H1 (cell line): ENCODE measurements around the gene NSUN4. TPM values are rescaled to one million over a fixed set of nuclear protein-coding genes. Genes with fewer than 3 reads are reported as not detected.
"Not testable (repeated sequence)": the region's sequence is repeated elsewhere in the genome, so short reads cannot be mapped to it uniquely, and the experiment has no call there.

ENCODE experiments used
- CTCF ChIA-PET: fragments of 300-600 bp; sonication (Branson Sonifier 250); formaldehyde crosslinking; loops from one replicate; lab custom pipeline; 2021; ENCODE audit not compliant: partially characterized antibody; lab: Charles Lee
- POLR2A ChIA-PET: fragments of 300-600 bp; sonication (Branson Sonifier 250); formaldehyde crosslinking; loops from one replicate; lab custom pipeline; 2021; ENCODE audit warnings: inconsistent platforms; ENCODE audit not compliant: partially characterized antibody; lab: Charles Lee
- DNase-seq, 2 experiments: peaks; one replicate each; pipeline versions ENCODE4 v3.0.0 to v3.0.0-alpha.2; 2010 to 2022; ENCODE audit warnings: low spot score in 2 of 2, low read depth in 1 of 2, mixed read lengths in 1 of 2
- FAIRE-seq: peaks from 2 replicates; lab custom pipeline; 2011; peaks lifted over from hg19 to GRCh38; lab: Jason Lieb, UNC
- H2AFZ ChIP-seq: 2 replicates; pipeline ENCODE4 v1.8.1; 2012; ENCODE audit warnings: low read length, inconsistent platforms
- H2AK5ac ChIP-seq: 2 replicates; pipeline ENCODE4 v1.6.1; 2013; ENCODE audit warnings: low read depth, low read length
- H2BK120ac ChIP-seq: replicated peaks from 2 replicates; pipeline ENCODE3; 2013; ENCODE audit warnings: low read depth, low read length, inconsistent platforms
- H2BK12ac ChIP-seq: 2 replicates; pipeline ENCODE4 v1.6.1; 2013; ENCODE audit warnings: low read depth, low read length
- H2BK15ac ChIP-seq: 2 replicates; pipeline ENCODE4 v1.6.1; 2013; ENCODE audit warnings: low read length
- H2BK20ac ChIP-seq: 2 replicates; pipeline ENCODE4 v1.6.1; 2013; ENCODE audit warnings: low read length
- H2BK5ac ChIP-seq: 2 replicates; pipeline ENCODE4 v1.6.1; 2013; ENCODE audit warnings: low read depth, low read length
- H3K14ac ChIP-seq: 2 replicates; pipeline ENCODE4 v1.6.1; 2013; ENCODE audit warnings: inconsistent platforms; ENCODE audit not compliant: insufficient read length
- H3K18ac ChIP-seq: 2 replicates; pipeline ENCODE4 v1.6.1; 2013; ENCODE audit warnings: low read length; ENCODE audit errors: extremely low read depth
- H3K23ac ChIP-seq: 2 replicates; pipeline ENCODE4 v1.6.1; 2013; ENCODE audit warnings: inconsistent platforms; ENCODE audit not compliant: insufficient read length
- H3K23me2 ChIP-seq: 2 replicates; pipeline ENCODE4 v1.6.1; 2013; ENCODE audit warnings: low read depth, low read length
- H3K27ac ChIP-seq: 2 replicates; pipeline ENCODE4 v1.6.1; 2011; ENCODE audit warnings: low read depth, low read length, inconsistent platforms
- H3K27me3 ChIP-seq, 4 experiments: replicated peaks in 1 of 4; 1 replicate in 1 of 4; 2 replicates in 3 of 4; pipeline versions ENCODE4 v1.6.1 to v1.8.1; 2011 to 2013; ENCODE audit warnings: low read length in 3 of 4, mild to moderate bottlenecking in 3 of 4, inconsistent platforms in 2 of 4, mixed read lengths in 2 of 4, moderate library complexity in 1 of 4; ENCODE audit not compliant: control insufficient read depth in 3 of 4, insufficient read depth in 3 of 4; ENCODE audit errors: extremely low read depth in 1 of 4
- H3K36me3 ChIP-seq, 4 experiments: 2 replicates each; pipeline versions ENCODE4 v1.6.1 to v1.8.1; 2011 to 2013; ENCODE audit warnings: mild to moderate bottlenecking in 4 of 4, low read length in 3 of 4, moderate library complexity in 2 of 4, control low read depth in 1 of 4, inconsistent platforms in 1 of 4; ENCODE audit not compliant: insufficient read depth in 4 of 4, control insufficient read depth in 2 of 4
- H3K4ac ChIP-seq: replicated peaks from 2 replicates; pipeline ENCODE3; 2013; ENCODE audit warnings: low read length, low read depth, mixed read lengths, inconsistent platforms; ENCODE audit not compliant: insufficient read length
- H3K4me1 ChIP-seq, 4 experiments: replicated peaks in 1 of 4; 1 replicate in 1 of 4; 2 replicates in 3 of 4; pipeline versions ENCODE4 v1.6.1 to v1.8.1; 2011 to 2013; ENCODE audit warnings: low read length in 3 of 4, inconsistent platforms in 2 of 4, mixed read lengths in 1 of 4; ENCODE audit not compliant: insufficient read depth in 4 of 4, control insufficient read depth in 3 of 4
- H3K4me2 ChIP-seq, 2 experiments: 2 replicates each; pipeline versions ENCODE4 v1.6.1 to v1.8.1; 2011 to 2013; ENCODE audit warnings: low read depth in 2 of 2, low read length in 2 of 2, control low read depth in 1 of 2, inconsistent platforms in 1 of 2, mild to moderate bottlenecking in 1 of 2; ENCODE audit not compliant: insufficient read depth in 1 of 2
- H3K4me3 ChIP-seq, 4 experiments: fragments of 200-600, 300-600 bp in 1 of 4; sonication (generic), shearing (Covaris generic), sonication (Bioruptor Twin) in 1 of 4; 2 replicates each; pipeline versions ENCODE4 v1.5.1 to v1.8.1; 2011 to 2016; ENCODE audit warnings: low read length in 4 of 4, low read depth in 3 of 4, control low read depth in 2 of 4, inconsistent platforms in 2 of 4, mild to moderate bottlenecking in 2 of 4, mixed read lengths in 1 of 4, moderate library complexity in 1 of 4; ENCODE audit not compliant: insufficient read depth in 2 of 4; ENCODE audit errors: extremely low read depth in 1 of 4
- H3K56ac ChIP-seq: replicated peaks from 2 replicates; pipeline ENCODE3; 2013; ENCODE audit warnings: low read depth, mild to moderate bottlenecking, mixed read lengths, low read length, inconsistent platforms; ENCODE audit not compliant: insufficient read length
- H3K79me1 ChIP-seq: 2 replicates; pipeline ENCODE4 v1.6.1; 2013; ENCODE audit warnings: low read depth, low read length, control low read depth
- H3K79me2 ChIP-seq, 2 experiments: 2 replicates each; pipeline versions ENCODE4 v1.6.1 to v1.8.1; 2012 to 2013; ENCODE audit warnings: low read length in 2 of 2, mild to moderate bottlenecking in 2 of 2, inconsistent platforms in 1 of 2; ENCODE audit not compliant: insufficient read depth in 2 of 2, control insufficient read depth in 1 of 2
- H3K9ac ChIP-seq, 4 experiments: replicated peaks in 1 of 4; 1 replicate in 1 of 4; 2 replicates in 3 of 4; pipeline versions ENCODE4 v1.6.1 to v1.8.1; 2011 to 2013; ENCODE audit warnings: low read depth in 3 of 4, low read length in 3 of 4, control low read depth in 2 of 4, mild to moderate bottlenecking in 2 of 4, moderate library complexity in 2 of 4, inconsistent platforms in 1 of 4; ENCODE audit errors: extremely low read depth in 1 of 4
- H3K9me3 ChIP-seq, 2 experiments: 2 replicates each; pipeline versions ENCODE4 v1.6.1 to v1.8.1; 2012 to 2013; ENCODE audit warnings: mild to moderate bottlenecking in 2 of 2, moderate library complexity in 2 of 2, control low read depth in 1 of 2, inconsistent platforms in 1 of 2, low read depth in 1 of 2, low read length in 1 of 2, mixed read lengths in 1 of 2; ENCODE audit not compliant: insufficient read depth in 2 of 2
- H4K20me1 ChIP-seq, 2 experiments: replicated peaks in 1 of 2; 2 replicates each; pipeline versions ENCODE3 to v1.8.1; 2011 to 2013; ENCODE audit warnings: inconsistent platforms in 2 of 2, low read length in 2 of 2, mild to moderate bottlenecking in 1 of 2; ENCODE audit not compliant: insufficient read depth in 2 of 2, control insufficient read depth in 1 of 2
- H4K5ac ChIP-seq: 2 replicates; pipeline ENCODE4 v1.6.1; 2013; ENCODE audit warnings: low read length, low read depth, mixed read lengths, inconsistent platforms; ENCODE audit not compliant: insufficient read length
- H4K8ac ChIP-seq: 2 replicates; pipeline ENCODE4 v1.8.0; 2013; ENCODE audit warnings: mild to moderate bottlenecking, moderate library complexity, low read length, inconsistent platforms; ENCODE audit not compliant: insufficient read depth; ENCODE audit errors: extremely low read depth
- H4K91ac ChIP-seq: replicated peaks from 2 replicates; pipeline ENCODE3; 2013; ENCODE audit warnings: low read length, mixed read lengths, inconsistent platforms; ENCODE audit not compliant: insufficient read length
- whole genome bisulfite sequencing, 2 experiments: shearing (Covaris generic) in 1 of 2; methylation state at CpG; one replicate each; pipeline versions ENCODE4 v1.1.6 to v1.1.7; 2013 to 2015; ENCODE audit warnings: low lambda C conversion rate in 2 of 2, mixed read lengths in 2 of 2, inconsistent platforms in 1 of 2, low coverage in 1 of 2, missing lambda C conversion rate in 1 of 2; ENCODE audit not compliant: insufficient replicate concordance in 2 of 2, insufficient coverage in 1 of 2, insufficient read length in 1 of 2; ENCODE audit errors: extremely low coverage in 1 of 2, missing lambda C conversion rate in 1 of 2; 5-methylcytosine and 5-hydroxymethylcytosine counted together
- polyA plus RNA-seq, 7 experiments: library from polyadenylated mRNA; depleted of rRNA in 3 of 7; stranded (reverse) in 5 of 7; unstranded in 2 of 7; fragments of >200 nt in 5 of 7; fragments of 200-250 nt in 2 of 7; gene quantifications; 1 replicate in 5 of 7; 2 replicates in 1 of 7; 4 replicates in 1 of 7; pipeline versions ENCODE4 v1.2.1 to v1.2.3, GENCODE V29; 2011 to 2013; ENCODE audit warnings: missing spikeins in 2 of 7, mixed read lengths in 2 of 7
- total RNA-seq: library from RNA; stranded (reverse); fragmentation: NEBNext Ultra II Directional; extraction: Animal tissue kit (Norgen Biotek cat#: 25700); gene quantifications from 2 replicates; pipeline ENCODE4 v1.2.1, GENCODE V29; 2021

Gene NSUN4
- total and polyA plus RNA-seq, 2 of the 8 experiments (the other 6 are each of a cell fraction or from before 2014, with no cell fraction given), result 9.7 to 15.7 TPM

DNA sequence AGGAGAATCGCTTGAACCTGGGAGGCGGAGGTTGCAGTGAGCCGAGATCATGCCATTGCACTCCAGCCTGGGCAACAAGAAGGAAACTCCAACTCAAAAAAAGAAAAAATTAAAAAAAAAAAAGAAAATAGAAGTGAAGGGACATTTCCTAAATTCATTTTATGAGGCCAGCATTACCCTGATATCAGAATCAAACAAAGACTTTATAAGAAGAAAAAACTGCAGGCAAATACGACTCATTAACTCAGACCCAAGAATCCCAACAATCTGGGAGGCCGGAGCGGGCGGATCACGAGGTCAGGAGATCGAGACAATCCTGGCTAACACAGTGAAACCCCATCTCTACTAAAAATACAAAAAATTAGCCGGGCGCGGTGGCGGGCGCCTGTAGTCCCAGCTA, 3.2 kb upstream of the NSUN4 start:
- H4K20me1 ChIP-seq, H3K4me2 ChIP-seq, H4K91ac ChIP-seq, H3K18ac ChIP-seq, H3K4me3 ChIP-seq, H3K4ac ChIP-seq, H4K8ac ChIP-seq, DNase-seq, H3K56ac ChIP-seq, H3K23me2 ChIP-seq, H3K27me3 ChIP-seq, H3K79me1 ChIP-seq, H3K79me2 ChIP-seq, H2BK12ac ChIP-seq, H2AFZ ChIP-seq, H2AK5ac ChIP-seq, H3K36me3 ChIP-seq, H2BK5ac ChIP-seq, FAIRE-seq, H4K5ac ChIP-seq, H2BK120ac ChIP-seq, H3K27ac ChIP-seq, H3K23ac ChIP-seq, H2BK15ac ChIP-seq, CTCF ChIA-PET, POLR2A ChIA-PET, H2BK20ac ChIP-seq, H3K9ac ChIP-seq, H3K4me1 ChIP-seq, H3K9me3 ChIP-seq, H3K14ac ChIP-seq: not testable (repeated sequence)
- WGBS, 2 experiments, result 96% methylated on average over 6 of the region's 14 CpGs; no CpG with 5 or more reads in 1 of the 2 experiments
